HG03520 (cell line): ENCODE data around the gene COL5A1.

Experiments
- ATAC-seq: cut with Tn5 transposase; IDR thresholded peaks from one replicate; pipeline ENCODE4 v1.9.1; 2021; ENCODE audit warnings: mild to moderate bottlenecking, moderate library complexity; ENCODE audit not compliant: unreplicated experiment

Gene COL5A1

DNA sequence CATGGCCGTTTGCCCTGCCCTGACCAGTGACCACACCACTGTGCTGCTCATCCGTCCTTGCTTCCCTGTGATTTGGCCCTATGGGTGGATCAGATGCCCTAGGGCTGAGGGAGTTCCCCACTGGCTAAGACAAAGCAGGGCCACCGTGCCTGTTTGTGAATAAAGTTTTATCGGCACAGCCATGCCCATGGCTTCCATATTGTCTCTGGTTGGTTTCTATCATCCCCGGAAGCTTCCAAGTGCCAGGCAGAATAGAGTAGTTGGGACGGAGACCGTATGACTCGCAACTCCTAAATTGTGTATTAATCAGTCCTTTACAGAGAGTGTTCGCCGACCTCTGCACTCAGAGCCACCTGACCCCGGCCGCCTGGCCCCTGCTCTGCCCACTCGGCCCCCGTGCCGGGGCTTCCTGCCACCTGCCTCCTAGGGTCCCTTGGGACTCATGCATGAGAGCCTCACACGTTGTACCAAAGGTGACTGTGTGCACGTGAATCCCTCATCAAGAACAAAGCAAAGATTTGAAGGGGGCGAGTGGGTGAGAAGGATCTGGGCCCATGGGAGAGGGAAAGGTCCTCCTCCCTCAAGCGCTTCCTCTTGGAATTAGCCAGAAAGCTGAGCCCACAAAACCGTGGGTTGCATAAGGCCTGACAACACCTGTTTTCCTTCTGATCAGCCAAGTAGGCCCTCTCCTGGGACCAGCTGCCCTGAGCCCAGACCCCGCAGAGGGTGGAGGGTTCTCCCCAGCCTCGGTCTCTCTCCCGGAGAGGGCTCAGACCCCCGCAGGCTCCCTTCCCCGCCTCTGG lies 227.3 kb downstream of the COL5A1 start:
- ATAC-seq: no peak

DNA sequence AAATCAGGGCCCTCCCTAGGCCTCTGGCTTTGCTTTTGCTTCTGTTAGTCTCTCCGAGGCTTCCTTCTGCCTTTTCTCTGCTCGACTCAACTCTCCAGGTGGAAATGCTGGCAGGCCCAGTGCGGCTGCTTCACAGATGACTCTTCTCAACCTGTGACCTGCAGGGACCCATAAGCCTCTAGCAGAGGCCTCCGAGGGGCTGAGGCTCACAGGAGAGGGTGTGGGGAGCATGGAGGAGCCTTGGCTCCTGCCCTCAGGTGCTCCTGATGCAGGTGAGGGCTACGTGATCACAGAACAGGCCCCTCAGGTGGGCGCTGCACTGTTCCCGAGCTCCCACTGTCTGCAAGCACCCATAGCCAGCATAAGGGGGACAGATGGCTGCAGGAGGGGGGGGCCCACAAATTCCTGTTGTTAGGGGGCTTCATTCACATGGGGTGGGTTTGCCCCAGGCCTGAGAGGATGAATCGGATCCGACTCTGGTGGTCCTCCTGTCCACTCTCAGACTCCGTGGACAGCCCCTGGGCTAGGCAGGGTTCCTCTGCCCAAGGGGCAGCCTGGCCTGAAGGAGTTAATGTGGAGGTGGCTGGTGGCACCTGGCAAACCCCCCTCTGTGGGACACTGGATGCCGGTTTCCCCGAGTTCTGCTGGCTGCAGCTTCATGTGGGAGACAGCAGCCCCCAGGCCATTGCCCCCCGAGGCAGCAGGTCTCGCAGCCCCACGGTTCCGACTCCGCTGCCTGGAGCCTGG lies 228.1 kb downstream of the COL5A1 start:
- no peak for ATAC-seq

DNA sequence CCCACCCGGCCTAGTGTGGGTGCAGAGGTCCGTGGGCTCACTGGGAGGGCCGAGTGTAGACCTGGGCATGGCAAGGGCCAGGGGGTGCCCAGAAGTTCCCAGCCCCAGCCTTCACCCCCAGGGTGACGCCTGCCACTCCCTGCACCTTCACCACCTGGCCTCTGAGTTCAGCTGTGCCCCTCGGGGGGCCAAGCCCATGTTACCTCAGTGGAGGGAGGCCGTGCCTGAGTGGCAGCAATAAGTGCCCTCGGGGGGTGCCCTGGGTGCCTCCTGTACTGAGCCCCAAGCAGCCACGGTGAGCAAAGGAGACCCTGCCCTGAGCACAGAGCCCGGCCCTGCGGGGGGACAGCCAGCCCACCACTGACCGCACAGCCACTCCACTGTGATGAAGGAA lies 228.7 kb downstream of the COL5A1 start:
- no peak for ATAC-seq

DNA sequence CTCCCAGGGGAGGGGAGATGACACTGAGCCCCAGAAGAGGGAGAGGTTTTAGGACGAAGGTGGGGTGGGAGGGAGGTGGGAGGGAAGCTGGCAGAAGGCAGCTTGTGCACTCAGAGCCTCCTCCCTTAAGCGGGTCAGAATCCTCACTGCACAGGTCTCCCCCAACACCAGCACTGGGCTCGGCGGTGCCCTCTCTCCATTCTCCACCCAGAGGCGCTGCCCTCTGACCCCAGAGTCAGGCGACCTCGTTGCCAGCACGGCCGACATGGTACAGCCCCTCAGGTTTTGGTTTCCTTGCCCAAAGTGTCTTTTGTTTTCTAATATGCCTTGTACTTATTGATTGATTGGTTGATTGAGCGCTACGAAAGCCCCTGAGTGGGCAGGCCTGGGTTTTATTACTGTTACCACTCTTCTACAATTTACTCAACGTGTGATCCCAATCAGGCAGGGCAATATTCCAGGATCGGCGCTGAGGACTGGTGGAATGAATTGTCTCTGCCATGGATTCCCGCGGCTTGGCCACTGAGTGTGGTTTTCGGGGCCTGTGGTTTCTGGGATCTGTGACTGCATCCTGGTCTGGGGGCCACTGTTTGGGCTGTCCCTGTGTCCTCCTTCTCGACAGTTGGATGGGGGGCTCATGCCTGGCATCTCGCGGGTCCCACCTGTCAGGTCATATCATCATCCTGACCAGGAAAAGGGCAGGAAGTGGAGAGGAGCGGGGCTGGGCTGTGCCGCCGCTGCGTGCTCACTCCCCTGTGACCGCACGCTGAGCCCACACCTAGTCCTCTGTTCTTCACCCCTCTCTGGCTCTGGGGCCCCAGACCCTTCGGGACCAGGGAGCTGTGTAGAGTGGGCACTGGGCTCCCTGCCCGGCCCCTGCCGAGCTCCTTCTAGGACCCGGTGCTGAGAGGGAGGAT lies 229.4 kb downstream of the COL5A1 start:
- no peak for ATAC-seq

DNA sequence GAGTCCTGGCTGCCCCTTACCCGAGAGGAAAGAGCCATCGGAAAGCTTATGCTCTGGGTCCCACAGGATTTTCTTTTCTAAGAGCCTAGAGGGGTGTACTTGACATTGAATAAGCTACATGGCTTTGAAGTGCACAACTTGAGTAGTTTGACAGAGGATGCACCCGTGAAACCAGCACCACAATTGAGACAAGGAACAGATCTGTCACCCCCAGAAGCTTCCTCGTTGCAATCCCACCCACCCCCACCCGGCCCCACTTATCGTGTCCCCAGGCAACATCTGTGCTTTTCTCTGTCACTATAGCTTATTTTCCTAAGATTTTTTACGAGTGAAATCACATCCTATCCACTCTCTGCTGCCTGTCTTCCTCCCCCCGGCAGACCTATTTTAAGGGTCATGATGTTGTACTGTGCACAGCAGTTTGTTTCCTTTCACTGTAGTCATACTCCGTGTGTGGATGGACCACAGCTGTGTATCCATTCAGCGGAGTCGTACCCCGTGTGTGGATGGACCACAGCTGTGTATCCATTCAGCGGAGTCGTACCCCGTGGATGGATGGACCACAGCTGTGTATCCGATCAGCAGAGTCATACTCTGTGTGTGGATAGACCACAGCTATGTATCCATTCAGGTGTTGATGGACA lies 230.2 kb downstream of the COL5A1 start:
- ATAC-seq: no peak

DNA sequence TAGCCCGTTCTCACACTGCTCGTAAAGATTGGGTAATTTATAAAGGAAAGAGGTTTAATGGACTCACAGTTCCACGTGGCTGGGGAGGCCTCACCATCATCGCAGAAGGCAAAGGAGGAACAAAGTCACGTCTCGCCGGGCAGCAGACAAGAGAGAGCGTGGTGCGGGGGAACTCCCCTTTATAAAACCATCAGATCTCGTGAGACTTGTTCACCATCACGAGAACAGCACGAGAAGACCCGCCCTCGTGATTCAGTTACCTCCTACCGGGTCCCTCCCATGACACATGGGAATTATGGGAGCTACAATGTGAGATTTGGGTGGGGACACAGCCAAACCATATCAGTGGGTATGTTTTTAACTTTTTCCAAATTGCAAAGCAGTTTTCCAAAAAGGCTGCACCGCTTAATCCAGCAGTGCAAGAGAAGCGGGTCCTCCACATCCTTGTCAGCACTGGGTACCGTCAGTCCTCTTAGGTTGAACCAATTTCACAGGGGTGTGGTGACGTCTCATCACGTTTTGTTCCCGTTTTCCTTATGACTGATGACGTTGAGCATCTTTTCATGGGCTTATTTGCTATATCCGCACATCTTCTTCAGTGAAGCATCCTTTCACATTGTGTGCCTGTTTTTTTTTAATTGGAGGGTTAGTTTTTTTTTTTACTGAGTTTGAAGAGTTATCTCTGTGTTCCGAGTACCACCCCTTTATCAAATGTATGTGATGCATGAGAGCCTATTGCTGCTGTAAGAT lies 231.1 kb downstream of the COL5A1 start:
- ATAC-seq: no peak

DNA sequence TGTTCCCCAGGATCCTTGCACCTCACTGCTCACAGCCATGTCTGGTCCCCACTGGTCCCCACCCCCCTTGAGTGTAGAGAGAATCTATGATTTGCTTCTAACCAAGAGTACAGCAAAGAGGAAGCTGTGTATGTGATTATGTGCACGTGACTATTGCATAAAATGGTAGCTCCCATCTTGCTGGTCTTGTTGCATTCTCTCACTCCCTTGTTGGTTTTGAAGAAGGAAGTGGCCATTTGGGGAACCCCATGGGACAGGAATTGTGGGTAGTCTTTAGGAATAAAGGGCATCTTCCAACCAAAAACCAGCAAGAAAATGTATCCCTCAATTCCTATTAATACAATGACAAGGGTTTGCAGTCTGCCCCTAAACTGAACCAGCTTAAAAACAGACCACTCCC lies 233.8 kb downstream of the COL5A1 start:
- no peak for ATAC-seq

DNA sequence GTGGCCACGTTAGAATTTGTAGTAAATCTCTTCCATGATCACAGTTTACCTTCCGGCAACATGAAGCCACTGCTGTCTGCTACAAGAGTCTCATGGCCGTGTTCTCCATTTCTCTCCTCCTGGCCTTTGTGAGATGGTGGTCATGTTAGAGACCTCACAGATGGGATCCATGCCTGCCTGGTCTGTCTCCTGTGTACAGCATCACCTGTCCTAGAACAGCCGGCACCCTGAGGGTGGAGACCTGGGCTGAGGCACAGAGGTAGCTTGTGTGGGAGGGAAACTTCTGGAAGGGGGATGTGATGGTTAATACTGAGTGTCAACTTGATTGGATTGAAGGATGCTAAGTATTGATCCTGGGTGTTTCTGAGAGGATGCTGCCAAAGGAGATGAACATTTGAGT lies 235.9 kb downstream of the COL5A1 start:
- ATAC-seq: no peak

DNA sequence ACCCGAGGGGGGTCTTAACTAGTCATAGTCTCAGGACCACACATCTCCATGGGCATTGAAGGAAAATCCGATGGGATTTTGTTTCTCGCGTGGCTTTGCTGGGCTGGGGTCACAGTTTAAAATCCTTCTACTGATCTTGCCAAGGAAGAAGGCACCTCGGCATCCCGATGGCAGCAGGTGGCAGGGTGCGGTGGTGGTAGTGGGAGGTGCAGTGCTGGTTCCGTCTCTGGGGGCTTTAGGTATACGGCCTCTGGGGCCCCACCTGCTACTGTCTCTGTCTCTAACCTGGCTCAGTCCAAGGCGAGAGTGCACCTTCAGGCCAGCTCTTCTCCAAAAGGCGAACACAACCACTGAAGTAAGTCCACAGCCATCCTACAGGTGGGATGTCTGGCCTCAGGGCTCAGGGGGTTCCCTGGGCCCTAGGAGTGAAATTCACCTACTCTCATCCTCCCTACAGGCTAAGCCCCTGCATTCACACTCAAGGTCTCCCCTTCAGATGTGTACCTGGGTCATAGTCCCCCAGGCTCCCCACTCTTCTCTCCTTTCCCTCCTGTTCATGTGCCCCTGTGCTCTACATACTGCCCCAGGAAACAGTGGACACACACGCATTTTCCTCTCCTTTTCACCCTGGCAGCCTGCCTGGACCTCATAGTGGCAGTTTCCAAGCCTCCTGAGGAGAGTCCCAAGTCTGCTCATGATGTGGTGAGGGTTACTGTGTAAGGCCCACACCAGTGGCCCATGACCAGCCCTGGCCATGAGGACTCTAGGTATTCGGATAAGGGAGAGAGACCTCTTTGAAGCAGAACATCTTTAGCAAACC lies 238.3 kb downstream of the COL5A1 start:
- no peak for ATAC-seq

DNA sequence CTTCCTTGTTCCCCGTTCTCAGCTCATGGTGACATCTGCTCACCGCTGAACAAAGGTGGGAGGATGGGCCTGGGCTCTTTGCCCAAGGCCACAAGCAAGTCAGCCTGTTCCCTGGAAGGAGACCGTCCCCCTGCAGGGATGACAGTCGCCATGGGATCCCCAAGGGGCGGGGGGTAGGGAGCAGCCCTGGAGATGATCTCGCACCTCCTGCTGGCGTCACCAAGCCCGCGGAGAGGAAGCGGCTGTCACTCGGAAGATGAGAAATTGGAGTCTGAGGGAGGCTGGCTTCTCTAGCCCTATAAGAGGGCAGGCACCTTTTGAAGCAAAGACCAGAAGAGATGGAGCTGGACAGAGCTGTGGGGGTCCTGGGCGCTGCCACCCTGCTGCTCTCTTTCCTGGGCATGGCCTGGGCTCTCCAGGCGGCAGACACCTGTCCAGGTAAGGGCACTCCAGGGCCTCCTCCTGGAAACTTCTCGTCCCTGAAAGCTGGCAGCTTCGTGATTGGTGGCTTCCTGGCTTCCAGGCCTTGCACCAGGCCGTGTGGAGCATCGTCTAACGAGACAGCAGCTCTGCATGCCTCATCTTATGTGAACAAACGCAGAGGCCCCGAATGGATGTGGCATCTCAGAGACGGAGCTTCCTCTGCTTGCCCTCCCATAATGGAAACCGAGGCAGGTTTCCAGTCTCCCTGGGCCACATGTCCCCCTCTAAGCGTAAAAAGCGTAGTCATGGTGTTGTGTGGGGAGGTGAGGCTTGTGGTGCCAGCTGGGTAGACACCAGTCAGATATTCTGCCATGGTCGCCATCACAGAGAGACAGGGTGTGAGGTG lies 239.1 kb downstream of the COL5A1 start, which contains the start of gene FCN2:
Gene FCN2, plus strand, starts transcription at position 327 of the 829 bp plus-strand sequence. Its CDS starts 12 bp downstream, at position 339.
- no peak for ATAC-seq

DNA sequence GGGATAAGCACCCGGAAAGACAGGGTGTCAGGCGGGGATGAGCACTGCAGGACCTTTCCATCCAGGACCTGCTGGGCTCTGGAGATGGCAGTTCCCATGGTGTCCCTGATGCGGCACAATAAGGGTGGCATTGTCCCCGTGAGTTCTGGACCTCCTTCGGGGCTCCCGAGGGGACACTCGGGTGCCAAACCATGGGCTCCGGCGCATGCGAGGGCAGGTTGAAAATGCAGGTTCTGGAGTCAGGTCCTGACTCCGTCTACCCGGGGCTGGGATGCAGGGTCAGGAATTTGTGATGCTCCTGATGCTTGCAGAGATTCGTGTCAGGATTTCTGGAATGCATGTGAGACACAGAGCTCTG lies 239.7 kb downstream of the COL5A1 start:
- no peak for ATAC-seq

DNA sequence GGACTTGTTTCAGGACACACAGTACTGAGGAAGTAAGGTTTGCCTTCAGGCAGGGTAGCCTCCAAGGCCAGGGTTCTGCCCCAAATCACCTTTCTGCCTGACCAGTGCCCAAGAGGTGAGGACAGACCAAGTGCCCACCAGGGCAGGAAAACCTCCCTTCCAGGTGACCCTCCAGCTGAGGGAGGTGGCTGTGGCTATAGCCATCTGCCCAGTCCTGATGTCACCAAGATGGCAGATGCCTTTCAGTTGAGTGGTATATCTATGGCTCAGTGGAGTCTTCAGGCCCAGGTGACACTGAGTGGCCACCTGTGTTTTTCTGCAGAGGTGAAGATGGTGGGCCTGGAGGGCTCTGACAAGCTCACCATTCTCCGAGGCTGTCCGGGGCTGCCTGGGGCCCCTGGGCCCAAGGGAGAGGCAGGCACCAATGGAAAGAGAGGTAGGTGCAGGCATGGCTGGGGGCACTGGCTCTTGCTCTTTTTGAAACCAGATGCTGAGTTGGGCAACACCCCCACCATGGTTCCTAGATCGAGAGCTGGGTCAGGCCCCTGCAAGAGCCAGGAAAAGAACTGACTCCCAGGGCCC lies 240.7 kb downstream of the COL5A1 start:
- ATAC-seq: no peak

DNA sequence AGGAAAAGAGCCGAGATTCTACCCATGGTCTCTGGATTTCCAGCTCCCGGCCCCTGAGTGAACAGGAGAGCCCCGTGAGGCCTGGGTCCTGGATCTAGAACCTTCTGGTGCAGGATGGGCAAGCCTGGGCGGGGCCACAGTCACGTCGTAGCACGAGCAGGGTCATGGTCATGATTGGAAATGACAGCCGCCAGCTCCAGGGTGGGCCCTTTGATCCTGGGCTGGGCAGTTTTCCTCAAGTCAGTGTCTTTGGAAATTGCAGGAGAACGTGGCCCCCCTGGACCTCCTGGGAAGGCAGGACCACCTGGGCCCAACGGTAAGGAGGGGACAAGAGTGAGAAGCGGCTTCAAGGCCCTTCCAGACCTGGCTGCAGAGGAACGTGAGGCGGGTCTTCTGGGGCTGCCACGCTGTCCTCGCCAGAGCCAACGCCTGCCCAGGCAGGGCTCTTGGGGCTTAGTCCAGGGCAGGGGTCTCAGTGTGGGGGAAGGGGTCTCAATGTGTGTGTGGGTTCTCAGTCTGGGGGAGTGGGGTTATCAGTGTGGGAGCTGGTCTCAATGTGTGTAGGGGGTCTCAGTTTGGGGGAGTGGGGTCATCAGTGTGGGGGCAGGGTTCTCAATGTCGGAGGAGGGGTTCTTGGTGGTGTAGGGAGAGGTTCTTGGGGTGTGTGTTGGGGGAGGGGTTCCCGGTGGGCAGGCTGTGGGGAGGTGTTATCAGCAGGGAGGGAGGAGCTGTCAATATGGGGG lies 241.6 kb downstream of the COL5A1 start:
- ATAC-seq: no peak

DNA sequence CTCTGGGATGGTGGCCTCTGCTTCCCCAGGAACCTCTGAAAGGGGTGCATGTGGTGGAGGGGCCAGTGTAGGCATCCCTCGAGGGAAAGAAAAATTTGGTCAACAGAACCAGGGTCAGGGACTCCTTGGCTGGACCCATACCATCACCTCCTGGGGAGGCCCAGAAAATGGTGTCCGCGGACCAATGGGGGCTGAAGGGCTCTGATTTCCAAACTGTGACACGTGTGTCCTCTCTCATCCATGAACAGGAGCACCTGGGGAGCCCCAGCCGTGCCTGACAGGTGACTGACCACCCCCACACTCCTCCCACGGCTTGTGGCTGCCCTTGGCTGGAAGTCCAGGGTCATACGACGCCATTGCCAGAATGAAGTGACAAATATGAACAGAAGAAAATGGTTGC lies 242.9 kb downstream of the COL5A1 start:
- ATAC-seq: no peak

DNA sequence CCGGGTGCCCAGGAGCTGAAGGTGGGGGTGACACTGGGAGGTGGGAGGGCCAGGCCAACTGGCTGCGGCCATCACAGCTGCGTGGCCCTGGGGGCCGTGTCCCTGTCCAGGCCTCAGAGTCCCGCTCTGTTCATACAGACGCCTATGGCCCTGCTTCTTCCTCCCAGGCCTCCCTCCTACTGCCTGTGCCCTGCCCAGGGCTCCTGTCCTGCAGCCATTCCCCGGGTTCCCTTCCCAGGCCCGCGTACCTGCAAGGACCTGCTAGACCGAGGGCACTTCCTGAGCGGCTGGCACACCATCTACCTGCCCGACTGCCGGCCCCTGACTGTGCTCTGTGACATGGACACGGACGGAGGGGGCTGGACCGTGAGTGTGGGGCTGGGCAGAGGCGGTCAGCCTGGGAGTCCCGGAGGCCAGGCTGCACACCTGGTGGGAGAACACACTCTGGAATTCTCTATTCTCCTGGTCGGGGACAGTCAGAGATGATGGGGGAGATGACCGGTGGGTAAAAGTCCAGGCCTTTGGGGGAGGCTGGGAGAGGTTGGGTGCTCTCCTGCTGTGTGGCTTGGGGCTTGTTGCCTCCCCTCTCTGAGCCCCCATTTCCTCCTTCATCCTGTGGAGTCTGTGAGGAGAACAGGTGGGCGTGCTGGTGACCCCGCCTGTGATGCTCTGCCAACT lies 243.5 kb downstream of the COL5A1 start:
- no peak for ATAC-seq

DNA sequence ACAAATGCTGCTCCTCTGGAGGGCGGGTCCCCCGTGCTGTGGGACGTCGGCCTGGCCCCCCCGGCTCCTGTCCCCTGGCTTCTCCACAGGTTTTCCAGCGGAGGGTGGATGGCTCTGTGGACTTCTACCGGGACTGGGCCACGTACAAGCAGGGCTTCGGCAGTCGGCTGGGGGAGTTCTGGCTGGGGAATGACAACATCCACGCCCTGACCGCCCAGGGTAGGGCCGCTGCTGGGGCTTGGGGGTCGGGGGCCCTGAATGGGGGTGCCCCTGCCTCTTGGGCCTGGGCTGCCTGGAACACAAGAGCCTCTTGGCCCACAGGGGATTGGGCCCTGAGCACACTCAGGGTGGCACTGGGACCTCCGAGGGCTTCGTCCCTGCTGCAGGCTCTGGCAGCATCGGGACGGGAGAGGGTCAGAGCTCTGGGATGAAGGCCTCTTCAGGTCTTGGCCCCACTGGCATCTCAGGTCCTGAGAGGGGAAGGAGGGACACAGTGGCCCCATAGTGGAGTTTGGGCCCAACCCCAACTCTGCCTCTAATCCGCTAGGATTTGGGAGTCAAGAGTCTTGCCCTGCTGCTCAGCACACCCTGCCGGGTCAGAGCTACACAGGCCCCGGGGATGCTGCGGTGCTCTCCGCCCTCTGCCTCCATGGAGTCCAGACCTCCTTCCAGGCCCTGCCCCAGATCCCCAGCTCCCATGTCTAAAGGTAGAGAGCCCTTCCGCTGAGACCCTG lies 244.2 kb downstream of the COL5A1 start:
- ATAC-seq: no peak
